GM06990 (cell line): ENCODE results near the gene PPP1R12C.

Experiments used
- DNase-seq: peaks from one replicate; pipeline ENCODE4 v3.0.0-alpha.2; 2011; ENCODE audit not compliant: insufficient read length; ENCODE audit errors: extremely low read depth
- H3K27me3 ChIP-seq: replicated peaks from 2 replicates; pipeline ENCODE4 v1.6.0; 2011; ENCODE audit warnings: low read length; ENCODE audit not compliant: control insufficient read depth, insufficient read depth
- H3K36me3 ChIP-seq: 2 replicates; pipeline ENCODE4 v1.5.1; 2011; ENCODE audit warnings: low read length; ENCODE audit not compliant: control insufficient read depth, insufficient read depth
- H3K4me3 ChIP-seq: replicated peaks from 2 replicates; pipeline ENCODE4 v1.5.1; 2011; ENCODE audit warnings: low read depth, mild to moderate bottlenecking, control low read depth, low read length
- CTCF ChIP-seq: IDR thresholded peaks from 2 replicates; pipeline ENCODE4 v1.5.1; 2011; ENCODE audit warnings: low read length, control low read depth, mild to moderate bottlenecking, inconsistent platforms; ENCODE audit not compliant: insufficient read depth, poor library complexity, severe bottlenecking

PPP1R12C gene

GRCh38 chr19:55160986-55161365, 43.5 kb upstream of the PPP1R12C start:
- Histone ChIP-seq H3K27me3 (no peaks in the 10 kb centered on the region), H3K4me3 (no peak overlapping the region), H3K36me3 (no peaks in the 10 kb centered on the region)
- no peak for DNase-seq
- no peak for TF ChIP-seq CTCF

- peak; percentile 90 for DNase-seq
- peak; percentile 96 for TF ChIP-seq CTCF
- H3K27me3 ChIP-seq: no peaks in the 10 kb centered on the region
- no peaks in the 10 kb centered on the region for H3K36me3 ChIP-seq
- H3K4me3 ChIP-seq: no peak overlapping the region
Measured at GRCh38 chr19:55160128-55160985, 42.9 kb upstream of the PPP1R12C start.

GRCh38 chr19:55158848-55159749, 41.7 kb upstream of the PPP1R12C start:
- H3K4me3 ChIP-seq: no peak overlapping the region
- no peak for TF ChIP-seq CTCF

GRCh38 chr19:55158423-55158822, 41.0 kb upstream of the PPP1R12C start:
- no peak for TF ChIP-seq CTCF
- no peak for DNase-seq
- Histone ChIP-seq H3K36me3 (no peaks in the 10 kb centered on the region), H3K4me3 (no peak overlapping the region), H3K27me3 (no peaks in the 10 kb centered on the region)

More at GRCh38 chr19:55158848-55159749, 41.7 kb upstream of the PPP1R12C start:
- DNase-seq: no peak
- no peaks in the 10 kb centered on the region for H3K27me3 ChIP-seq
- no peaks in the 10 kb centered on the region for H3K36me3 ChIP-seq

- Histone ChIP-seq H3K27me3 (no peaks in the 10 kb centered on the region), H3K4me3 (no peak within 1 kb of the TSS), H3K36me3 (no peaks in the 10 kb centered on the region)
- no peak for DNase-seq
- no peak for TF ChIP-seq CTCF
Measured at GRCh38 chr19:55157064-55157908, 39.8 kb upstream of the PPP1R12C start, which contains the start of gene TNNI3. TNNI3 (minus strand) TSS chr19:55157732; CDS start chr19:55157589, 143 bp downstream.
